Measurements from ENCODE around the gene TMEM150B.
"Not testable (repeated sequence)": the region's sequence is repeated elsewhere in the genome, so short reads cannot be mapped to it uniquely, and the experiment has no call there.

The TMEM150B gene

DNA sequence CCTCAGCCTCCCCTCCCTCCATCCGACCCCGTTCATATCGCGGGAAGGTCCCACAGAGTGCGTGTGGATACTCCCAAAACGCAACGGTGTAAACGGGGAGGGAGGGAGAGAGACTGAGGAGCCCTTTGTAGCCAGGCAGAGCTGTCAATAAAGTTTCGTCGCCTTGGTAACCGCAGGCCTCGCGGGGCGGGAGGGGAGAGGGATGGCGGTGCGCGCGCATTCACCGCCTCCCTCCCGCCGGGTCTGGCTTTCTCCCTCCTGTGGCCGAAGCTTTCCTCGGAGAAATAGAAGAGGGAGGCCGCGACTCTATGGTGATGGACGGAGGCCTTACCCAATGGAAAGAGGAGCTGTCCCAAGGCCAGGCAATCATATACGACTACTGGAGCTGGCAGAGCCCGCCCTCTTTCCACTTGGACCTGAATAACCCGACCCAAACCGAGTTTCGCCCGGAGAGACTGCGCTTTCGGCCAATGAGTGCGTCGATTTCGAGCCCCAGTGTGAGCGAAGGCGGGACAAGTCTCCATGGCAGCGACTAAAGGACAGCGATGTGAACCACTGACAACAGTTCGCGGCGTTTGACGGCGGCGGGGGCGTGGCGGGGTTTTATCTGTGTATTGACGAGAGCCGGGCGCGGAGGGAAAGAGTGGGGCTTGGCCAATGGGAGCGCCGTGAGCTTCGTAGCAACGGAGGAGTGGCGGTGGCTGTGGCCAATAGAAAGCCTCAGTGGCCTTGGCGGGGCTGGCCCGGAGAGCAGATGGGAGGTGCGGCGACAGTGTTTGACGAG lies 14.2 kb upstream of the TMEM150B start, which contains the start of gene KMT5C:
Gene KMT5C (plus strand): TSS at position 772 of the 784 bp plus-strand sequence. CDS start 2,061 bp downstream, outside the sequence.
- peak; percentile 100 for DNase-seq

DNA sequence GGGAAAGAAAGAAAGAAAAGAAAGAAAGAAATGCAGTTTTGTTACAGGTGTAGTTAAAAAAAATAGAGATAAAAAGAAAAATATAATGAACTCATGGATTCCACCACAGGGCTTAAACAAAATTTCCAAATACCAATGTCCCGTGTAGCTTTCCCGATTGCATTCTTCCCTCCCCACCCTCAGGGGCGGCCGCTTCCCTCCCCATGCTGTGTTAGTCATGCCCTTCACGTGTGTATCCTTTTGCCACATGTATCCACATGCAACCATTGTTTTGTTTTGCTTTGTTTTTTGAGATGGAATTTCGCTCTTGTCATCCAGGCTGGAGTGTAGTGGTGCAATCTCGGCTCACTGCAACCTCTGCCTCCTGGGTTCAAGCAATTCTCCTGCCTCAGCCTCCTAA lies 11.0 kb upstream of the TMEM150B start:
- DNase-seq: no peak

DNA sequence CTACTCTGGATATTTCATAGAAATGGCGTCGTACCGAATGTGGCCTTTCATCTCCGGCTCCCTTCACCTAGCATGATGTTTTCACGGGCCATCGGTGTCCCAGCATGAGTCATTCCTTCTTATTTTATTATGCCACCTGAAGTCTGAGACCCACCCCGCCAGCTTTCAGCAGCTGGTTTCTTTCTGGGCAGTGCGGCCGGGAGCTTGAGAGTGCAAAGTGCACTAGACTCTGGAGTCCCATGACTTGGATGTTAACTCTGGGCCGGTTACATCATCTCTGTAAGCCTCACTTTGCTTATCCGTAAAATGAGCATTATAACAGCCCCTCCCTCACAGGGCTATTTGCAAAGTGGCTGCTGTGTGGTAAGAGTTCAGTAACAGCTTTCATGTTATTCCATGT lies 8.7 kb upstream of the TMEM150B start:
- no peak for DNase-seq

DNA sequence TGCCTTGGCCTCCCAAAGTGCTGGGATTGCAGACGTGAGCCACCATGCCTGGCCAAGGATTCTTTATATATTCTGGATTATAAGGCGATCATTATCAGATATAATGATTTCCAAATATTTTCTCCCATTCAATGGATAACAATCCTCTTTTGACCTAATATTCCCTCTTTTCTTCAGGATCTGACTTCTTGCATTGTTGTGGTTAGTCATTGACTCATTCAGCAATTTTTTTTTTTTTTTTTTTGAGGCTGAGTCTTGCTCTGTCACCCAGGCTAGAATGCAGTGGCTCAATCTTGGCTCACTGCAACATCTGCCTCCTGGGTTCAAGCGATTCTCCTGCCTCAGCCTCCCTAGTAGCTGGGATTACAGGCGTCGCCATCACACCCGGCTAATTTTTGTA lies 4.7 kb upstream of the TMEM150B start:
- not testable (repeated sequence) for DNase-seq

DNA sequence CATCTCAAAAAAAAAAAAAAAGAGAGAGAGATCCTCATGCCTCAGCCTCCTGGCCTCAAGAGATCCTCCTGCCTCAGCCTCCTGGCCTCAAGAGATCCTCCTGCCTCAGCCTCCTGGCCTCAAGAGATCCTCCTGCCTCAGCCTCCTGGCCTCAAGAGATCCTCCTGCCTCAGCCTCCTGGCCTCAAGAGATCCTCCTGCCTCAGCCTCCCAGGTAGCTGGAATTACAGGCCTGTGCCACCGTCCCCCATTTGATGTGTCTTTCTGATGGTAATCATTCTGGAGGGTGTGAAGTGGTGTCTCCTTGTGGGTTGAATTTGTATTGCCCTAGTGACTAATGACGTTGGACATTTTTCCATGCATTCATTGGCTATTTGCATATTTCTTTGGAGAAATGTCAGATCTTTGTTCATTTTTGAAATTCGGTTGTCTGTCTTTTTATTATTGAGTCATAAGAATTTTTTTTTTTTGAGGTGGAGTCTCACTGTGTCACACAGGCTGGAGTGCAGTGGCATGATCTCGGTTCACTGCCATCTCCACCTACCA lies 3.7 kb upstream of the TMEM150B start:
- DNase-seq: peak in 1 of 2 donors; percentile 31

DNA sequence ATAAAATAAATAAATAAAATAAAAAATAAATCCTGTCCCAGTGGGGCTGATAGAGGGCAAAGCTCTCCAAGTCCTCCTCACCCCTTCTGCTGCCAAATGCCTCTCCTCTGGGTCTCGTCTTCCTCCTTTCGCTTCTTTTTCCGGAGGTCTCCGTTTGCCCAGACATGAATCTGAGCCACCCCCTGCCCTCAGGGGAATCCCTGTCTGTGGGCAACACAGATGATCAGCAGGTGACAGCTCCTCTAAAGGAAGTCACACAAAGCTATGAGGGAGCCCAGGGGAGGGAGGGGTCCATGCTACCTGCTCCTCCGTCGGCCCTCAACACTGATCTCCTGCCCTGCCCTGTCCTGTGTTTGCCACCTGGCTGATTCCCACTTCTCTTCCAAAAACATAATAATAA lies 479 bp downstream of the TMEM150B start:
- no peak for DNase-seq

DNA sequence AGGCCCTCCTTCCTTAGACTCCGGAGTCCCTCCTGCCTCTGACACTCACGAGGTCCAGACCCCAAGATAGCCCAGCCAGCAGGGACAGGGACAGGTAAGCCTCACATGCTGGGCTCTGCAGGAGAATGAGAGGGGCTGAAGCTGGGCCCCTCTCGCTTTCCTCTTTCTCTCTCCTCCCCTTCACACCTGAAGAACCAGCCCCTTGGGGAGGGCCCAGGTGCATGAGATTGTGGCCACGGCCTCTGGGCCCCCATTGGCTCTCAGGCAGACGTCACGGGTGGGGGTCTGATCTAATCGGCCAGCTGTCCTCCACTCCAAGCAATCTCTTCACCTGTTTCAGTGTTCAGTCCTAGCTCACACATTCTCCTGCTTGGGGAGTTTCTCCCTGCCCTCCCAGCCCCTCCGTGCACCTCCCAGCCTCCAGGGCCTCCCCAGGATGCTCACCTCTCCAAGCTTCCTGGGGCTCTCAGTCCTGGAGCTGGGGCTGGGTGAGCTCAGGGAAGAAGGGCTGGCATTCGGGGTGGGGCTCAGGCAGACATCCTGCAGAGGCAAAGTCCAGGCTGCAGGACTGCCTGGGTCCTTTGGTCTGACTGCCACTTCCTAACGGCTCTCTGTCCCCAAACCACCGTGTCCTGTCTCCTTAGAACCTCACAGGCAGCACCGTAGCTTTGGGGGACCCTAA lies 2.8 kb downstream of the TMEM150B start:
- DNase-seq: no peak

DNA sequence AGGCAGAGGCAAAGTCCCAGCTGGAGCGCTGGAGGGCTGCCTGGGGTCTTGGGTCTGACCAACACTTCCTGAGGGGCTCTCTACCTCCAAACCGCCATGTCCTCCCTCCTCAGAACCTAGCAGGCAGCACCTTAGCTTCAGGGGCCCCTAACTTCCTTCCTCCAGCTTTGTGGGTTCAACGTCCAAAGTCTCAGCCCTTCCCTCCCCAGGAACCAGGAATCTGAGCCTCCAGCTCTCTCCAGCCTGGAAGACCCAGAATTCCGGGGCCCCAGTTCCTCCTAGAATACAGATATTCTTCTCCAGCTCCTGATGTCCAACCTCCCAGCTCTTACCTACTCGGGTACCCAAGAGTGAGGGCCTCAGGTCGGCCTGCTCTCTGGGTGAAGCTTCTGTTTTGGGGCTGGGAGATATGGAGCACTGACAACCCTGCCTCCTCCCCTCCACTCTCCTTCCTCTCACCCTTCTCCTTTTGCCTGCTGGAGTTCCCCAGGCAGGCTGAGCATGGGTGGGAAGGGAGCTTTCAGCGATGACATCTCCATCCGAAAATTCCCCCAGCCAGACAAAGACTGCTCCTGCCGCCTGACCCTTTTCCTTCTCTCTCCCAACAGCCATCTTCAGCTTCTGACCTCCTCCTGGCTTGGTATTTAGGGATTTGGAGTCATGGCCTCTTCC lies 3.5 kb downstream of the TMEM150B start:
- DNase-seq: no peak

DNA sequence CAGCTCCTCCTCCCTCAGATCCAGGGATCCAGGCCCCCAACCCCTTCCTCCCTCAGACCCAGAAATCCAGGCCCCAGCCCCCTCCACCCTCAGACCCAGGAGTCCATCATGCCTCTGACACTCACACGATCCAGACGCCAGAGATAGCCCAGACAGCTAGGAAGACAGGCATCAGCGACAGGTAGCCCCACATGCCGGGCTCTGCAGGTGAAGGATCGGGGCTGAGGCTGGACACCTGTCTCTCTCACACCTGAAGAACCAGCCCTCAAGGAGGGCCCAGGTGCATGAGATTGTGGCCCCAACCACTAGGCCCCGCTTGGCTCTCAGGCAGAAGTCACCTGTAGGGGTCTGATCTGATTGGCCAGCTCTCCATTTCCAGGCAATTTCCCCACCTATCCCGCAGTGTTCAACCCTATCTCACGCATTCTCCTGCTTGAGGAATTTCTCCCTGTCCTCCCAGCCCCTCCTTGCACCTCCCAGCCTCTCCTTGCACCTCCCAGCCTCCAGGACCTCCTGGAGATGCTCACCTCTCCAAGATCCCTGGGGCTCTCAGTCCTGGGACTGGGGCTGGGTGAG lies 4.2 kb downstream of the TMEM150B start:
- no peak for DNase-seq

DNA sequence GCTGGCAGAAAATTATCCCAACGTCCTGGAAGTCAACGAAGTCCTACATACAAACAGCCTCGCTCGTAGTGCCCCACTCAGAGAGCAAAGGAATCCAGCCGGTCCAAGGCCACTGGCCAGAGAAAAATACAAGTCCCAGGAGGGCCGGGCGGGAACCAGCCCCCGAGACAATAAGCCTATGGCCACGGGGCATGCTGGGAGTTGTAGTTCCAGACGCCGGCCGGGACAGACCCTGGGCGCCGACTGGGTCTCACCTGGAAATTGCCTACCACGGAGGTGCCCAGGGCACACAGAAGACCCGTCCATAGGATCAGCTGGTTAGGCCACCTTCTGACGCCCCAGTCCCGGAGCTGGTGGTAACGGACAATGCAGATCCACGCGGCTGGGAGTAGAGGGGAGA lies 5.4 kb downstream of the TMEM150B start:
- no peak for DNase-seq

DNA sequence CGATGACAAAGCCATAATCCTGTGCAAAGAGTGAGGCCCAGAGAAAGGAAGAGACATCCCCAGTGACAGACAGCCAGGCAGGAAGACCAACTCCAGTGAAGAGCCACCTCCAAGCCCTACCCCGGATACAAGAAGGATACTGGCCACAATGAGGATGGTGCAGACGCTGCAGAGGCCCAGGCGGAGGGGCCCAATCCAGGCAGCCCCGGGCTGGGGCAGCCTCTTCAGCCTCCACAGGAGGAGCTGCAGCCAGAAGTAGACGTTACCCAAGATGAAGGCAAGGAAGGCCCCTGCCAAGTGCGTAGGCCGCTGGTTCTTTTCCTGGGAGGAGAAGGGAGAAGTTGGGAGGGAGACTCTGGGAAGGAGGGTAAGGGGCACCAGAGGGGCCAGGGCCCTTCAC lies 8.5 kb downstream of the TMEM150B start:
- DNase-seq: no peak

DNA sequence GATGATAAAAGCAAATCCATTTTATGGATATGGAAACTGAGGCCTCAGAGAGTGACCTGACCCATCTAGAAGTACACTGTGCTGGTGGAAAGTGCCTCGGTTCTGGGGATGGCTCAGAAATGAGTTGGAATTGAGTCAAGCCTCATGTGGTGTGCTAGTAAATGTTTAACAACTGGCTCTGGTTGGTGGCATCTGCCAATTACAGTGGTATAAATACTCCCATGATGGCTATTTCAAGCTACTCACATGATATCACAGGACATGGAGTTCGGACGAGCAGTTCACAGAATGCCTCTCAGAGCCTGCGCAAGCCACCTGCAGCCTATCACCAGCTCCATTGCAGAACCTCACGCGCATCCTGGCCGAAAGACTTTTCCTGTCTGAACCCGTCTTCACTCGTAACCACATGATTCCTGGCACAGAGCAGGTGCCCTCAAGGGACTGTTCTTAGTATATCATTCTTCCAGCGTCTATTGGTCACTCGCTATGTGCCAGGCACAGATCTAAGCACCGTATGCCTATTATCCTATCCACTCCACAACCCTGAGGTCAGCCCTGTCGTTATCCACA lies 9.1 kb downstream of the TMEM150B start:
- no peak for DNase-seq

DNA sequence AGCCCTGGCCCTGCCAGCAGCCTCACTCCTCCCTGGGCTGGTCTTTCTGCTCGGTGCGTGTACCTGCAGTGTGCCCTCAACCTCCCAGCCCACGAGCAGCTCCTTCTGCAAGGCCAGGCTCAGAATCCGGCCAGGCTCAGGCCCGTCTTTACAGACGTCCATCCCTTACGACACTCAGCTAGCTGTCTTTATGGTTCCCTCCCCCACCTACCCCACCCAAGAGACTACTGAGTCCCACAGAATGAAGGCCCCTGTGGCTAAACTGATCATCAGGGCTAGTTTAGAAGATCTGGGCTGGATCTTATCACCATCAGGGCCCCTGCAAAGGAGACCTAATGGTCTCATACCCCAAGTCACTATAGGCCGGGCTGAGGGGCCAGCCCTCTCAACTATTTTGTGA lies 10.7 kb downstream of the TMEM150B start:
- no peak for DNase-seq

DNA sequence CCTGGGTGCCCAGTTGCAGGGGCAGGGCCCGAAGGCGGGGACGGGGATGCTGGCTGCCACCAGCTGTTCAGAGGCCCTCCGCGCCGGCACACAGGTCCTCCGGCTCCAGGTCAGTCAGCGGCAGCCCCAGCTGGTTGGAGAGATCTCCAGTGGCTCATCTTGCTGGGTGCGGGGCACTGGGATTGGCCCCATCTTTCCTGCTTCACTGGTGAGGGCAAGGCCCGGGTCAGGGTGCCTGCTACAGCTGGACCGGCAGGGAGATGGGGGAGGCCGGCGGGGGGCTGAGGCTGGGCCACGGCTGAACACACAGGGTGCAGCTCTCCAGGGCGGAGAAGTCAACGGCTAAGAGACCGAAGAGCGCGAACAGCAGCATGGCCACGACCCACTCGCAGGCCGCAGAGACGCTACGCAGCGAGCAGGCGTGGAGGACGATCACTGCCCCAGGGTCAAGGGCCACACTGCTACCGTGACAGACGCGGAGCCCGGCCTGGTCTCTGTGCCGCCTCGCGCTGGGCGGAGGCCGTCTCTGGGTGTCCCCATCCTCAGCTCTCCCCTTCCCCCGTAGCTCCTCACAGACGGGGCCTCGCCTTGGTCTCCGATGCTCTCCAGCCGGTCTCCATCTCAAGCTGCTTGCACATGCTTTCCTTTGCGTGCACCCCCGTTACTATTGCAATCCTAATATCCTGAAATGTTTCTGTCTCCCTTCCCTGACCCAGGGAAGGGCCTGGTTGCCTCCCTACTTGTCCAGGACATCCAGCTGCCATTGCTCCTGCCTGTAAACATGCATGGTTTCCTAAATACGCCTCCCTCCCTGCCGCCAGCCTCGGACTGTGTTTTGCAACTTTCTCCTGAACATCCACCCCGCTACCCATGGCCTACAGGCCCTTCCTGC lies 12.3 kb downstream of the TMEM150B start:
- DNase-seq: no peak

DNA sequence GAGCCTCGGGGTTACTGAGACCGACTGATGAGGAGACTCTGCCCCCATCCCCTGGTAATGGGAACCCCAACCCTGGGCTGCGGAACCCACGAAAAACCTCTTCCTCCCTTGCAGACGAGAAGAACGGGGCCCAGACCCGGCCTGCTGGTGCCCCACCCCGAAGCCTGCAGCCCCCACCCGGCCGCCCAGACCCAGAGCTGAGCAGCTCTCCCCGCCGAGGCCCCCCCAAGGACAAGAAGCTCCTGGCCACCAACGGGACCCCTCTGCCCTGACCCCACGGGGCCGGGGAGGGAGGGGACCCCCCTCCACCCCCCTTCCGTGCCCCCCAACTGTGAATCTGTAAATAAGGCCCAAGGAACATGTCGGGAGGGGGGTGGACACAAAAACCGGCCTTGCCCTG lies 13.3 kb downstream of the TMEM150B start:
- DNase-seq: no peak

DNA sequence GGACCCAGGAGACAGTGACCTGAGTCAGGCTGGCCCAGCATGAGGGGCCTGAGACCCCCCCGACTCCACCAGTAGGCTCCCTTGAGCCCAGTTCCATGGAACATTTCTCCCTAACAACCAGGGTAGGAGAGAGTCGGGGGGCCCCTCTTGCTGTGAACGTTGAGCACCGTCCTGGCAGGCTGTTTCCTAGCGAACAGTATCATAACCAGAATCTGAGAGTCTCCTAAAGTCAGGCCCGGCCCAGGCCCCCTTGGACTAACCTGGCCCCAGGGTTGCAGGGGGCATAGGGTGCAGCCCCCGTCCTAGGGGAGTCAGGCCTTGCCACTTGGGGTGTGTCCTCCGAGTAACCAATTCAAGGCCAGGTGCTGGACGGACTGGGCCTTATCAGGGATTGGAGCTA lies 13.7 kb downstream of the TMEM150B start:
- DNase-seq: no peak

DNA sequence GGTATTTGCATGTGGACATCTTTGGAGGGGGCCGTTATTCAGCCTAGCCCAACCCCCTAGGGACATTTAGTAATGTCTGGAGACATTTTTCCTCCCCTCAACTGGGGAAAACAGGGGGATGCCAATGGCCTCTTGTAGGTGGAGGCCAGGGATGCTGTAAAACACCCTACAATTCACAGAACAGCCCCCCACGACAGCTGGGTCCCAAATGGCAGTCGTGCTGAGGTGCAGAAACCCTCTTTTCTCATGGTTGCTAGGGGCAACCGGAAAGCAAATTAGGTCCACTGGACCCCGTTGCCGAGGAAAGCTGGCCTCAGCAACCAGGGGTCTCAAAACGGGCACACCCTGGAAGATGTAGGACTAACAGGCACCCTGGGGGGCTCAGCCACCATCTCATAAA lies 14.6 kb downstream of the TMEM150B start:
- no peak for DNase-seq

DNA sequence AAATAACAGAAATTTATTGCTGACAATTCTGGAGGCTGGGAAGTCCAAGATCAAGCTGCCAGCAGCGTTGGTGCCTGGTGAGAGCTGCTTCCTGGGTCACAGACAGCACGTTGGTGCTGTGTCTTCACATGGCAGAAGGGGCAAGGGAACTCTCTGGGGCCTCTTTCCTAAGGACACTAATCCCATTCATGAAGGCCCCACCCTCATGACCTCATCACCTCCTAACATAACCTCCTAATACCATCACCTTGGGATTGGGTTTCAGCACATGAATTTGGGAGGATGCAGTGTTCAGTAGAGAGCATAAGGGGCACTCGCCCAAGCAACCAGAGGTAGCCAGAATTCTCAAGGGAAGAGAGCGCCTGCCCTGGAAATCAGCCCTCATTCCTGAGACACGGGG lies 15.7 kb downstream of the TMEM150B start:
- no peak for DNase-seq

DNA sequence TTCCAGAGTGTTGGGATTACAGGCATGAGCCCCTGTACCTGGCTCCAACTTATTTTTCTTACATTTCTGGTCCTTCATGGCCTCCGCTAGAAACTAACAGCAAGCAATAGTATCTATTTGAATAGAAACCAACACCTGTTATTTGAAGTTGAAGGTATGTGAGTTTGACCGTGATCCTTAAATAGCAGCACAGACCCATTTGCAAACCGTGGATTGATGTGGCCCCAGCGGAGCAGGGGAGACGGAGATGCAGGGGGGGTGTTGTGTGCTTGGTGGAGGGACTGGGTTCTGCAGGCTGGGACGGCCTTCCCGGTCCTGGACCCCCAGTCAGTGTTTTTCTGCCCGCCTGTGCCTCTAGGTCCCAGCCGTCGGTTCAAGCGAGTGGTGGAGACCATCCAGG lies 16.9 kb downstream of the TMEM150B start:
- no peak for DNase-seq

DNA sequence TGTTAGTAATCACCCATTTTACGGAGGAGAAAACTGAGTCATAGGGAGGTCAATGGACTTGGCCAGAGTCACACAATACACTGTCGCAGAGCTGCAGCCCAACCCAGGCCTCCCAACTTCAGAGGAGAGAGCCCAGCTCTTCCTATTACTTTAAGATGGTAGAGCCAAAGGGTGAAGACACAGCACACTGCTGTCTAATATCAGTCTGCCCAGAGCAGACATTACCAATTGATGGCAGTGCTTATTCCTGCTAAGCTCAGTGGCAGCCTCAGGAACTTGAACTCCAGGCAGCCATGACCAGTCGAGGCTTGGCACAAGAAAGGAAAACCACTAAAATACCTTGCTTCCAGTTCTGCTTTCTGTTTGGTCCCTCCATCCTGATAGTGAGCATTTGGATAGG lies 18.4 kb downstream of the TMEM150B start:
- DNase-seq: no peak

DNA sequence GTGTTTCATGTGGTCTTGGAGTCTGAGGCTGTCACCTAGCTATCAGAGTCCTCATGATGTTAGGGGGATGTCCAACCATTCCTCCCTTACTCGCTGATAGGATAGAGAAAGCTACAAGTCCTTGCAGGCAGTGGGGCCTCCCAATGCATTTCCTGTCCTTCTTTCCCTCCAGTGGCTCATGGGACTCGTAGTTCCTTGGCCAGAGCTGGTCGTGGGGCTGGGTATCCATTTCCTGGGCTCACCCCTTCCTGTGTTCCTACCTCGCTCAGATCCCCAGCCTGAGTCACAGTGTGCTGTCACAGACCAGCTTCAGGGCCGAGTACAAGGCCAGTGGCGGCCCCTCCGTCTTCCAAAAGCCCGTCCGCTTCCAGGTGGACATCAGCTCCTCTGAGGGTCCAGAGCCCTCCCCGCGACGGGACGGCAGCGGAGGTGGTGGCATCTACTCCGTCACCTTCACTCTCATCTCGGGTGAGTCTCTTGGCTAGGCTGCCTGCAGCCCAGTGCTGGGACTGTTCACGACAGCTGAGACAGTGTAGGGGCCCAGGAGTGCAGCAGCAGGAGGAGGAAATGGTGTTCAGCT lies 19.1 kb downstream of the TMEM150B start:
- DNase-seq: no peak

All from CD4-positive, alpha-beta T cell treated with Interleukin-4 for 1 hour (primary cell).